C1 segment of cervical spinal cord (tissue), 14 donors: ENCODE results near the gene MGAT4B.
"Not testable (repeated sequence)": the region's sequence is repeated elsewhere in the genome, so short reads cannot be mapped to it uniquely, and the experiment has no call there.

Experiments used
- DNase-seq, 14 donors: peaks; one replicate each; lab custom pipeline; 2025; lab: John Stamatoyannopoulos, UW

The MGAT4B gene

GRCh38 chr5:179806250-179807048 lies at the start of gene MGAT4B:
MGAT4B (minus strand) TSS chr5:179806866; CDS start chr5:179806583, 283 bp downstream.
- peak in 11 of 14 donors; percentile 28 to 83 (median 57) for DNase-seq

DNA sequence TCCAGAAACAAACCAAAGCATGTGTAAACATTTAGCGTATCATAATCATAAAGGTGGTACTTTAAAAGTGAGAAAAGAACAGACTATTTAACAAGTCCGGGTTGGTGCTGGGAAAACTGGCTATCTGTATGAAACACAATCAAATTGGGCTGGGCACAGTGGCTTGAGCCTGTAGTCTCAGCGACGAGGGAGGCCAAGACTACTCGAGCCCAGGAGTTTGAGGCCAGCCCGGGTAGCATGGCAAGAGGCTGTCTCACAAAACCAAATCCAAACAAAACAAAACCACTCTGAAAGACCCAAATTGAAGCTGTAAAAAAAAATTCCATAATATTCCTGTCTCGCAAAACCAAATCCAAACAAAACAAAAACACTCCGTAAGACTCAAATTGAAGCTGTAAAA lies 47.7 kb upstream of the MGAT4B start:
- no peak for DNase-seq

DNA sequence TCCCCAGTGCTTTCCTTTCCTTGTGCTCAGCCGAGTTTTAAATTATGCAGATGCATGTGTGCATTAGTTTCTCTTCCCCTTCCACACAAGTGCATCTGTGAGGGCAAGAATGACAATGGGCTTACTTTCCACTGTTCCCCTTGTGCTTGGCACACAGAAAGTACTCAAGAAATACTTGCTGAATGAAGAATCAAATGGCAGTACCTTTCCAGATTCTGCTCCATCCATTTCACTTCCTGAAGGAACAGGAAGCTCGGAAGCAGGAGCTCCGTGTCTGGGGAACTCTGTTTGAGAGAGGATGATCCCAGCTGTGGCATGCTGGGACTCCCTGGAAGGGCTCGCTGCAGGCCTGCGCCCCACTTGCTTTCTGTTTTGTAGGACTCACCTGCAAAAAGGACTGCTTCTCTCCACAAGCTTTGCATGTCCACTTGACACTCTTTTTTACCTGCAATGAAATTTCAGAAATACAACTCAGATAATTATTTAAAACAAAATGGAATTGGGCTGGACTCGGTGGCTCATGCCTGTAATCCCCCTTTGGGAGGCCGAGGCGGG lies 46.4 kb upstream of the MGAT4B start:
- DNase-seq: no peak

- DNase-seq: no peak
Observed at GRCh38 chr5:179841621-179842020, 35.0 kb upstream of the MGAT4B start.

DNA sequence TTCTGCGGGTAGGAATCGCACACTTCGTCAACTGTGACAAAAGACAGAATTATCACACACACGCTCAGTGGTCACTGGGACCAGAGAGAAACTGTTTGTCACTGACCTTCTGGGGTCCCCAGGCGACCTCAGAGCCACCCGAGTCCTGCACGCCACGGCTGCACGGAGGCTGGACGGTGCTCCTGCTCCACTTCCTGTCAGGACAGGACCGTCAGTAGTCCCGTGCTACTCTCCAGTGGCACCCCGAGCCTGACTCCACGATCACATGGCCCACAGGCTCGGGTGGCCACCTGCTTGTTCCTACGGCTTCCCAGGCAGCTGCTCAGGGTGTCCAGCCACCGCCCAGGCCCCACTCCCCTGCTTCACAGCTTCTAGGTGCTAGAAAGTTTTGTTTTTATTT lies 34.1 kb upstream of the MGAT4B start:
- DNase-seq: no peak

- no peak for DNase-seq
Observed at GRCh38 chr5:179840321-179840720, 33.7 kb upstream of the MGAT4B start.

GRCh38 chr5:179839328-179840256 lies 32.9 kb upstream of the MGAT4B start:
- no peak for DNase-seq

- DNase-seq: no peak
Observed at GRCh38 chr5:179837076-179838011, 30.7 kb upstream of the MGAT4B start.

DNA sequence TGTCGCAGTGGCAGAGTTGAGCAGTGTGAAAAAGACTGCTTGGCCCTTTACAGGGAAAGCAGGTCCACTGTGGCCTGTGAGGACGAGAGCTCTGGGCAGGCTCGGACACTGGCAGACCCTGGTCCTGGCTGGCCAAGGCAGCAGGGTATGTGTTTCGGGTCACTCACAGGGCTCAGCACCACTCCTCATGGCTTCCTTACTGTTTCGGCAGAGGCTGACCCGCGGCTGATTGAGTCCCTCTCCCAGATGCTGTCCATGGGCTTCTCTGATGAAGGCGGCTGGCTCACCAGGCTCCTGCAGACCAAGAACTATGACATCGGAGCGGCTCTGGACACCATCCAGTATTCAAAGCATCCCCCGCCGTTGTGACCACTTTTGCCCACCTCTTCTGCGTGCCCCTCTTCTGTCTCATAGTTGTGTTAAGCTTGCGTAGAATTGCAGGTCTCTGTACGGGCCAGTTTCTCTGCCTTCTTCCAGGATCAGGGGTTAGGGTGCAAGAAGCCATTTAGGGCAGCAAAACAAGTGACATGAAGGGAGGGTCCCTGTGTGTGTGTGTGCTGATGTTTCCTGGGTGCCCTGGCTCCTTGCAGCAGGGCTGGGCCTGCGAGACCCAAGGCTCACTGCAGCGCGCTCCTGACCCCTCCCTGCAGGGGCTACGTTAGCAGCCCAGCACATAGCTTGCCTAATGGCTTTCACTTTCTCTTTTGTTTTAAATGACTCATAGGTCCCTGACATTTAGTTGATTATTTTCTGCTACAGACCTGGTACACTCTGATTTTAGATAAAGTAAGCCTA lies 29.8 kb upstream of the MGAT4B start:
- DNase-seq: no peak

DNA sequence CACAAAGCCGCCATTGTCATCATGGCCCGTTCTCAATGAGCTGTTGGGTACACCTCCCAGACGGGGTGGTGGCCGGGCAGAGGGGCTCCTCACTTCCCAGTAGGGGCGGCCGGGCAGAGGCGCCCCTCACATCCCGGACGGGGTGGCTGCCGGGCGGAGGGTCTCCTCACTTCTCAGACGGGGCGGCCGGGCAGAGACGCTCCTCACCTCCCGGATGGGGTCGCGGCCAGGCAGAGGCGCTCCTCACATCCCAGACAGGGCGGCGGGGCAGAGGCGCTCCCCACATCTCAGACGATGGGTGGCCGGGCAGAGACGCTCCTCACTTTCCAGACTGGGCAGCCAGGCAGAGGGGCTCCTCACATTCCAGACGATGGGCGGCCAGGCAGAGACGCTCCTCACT lies 28.2 kb upstream of the MGAT4B start:
- DNase-seq: not testable (repeated sequence)

DNA sequence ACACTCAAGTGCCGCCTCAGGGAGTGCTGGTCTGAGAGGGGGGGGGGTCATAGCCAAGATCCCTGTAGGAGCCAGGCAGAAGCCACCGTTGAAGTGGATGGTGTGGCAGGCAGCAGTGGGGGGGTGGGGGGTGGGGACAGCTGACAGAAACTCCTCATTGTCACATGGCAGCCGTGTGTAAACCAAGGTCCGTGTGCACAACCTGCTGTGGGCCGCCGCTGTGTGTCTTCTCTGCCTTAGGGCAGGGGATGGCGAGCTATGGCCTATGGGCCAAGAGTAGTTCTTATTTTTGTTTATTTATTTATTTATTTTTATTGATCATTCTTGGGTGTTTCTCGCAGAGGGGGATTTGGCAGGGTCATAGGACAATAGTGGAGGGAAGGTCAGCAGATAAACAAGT lies 27.5 kb upstream of the MGAT4B start:
- DNase-seq: no peak

GRCh38 chr5:179833709-179834070 lies 27.0 kb upstream of the MGAT4B start:
- no peak for DNase-seq

GRCh38 chr5:179833056-179833708 lies 26.5 kb upstream of the MGAT4B start:
- DNase-seq: peak in 1 of 14 donors; percentile 85

DNA sequence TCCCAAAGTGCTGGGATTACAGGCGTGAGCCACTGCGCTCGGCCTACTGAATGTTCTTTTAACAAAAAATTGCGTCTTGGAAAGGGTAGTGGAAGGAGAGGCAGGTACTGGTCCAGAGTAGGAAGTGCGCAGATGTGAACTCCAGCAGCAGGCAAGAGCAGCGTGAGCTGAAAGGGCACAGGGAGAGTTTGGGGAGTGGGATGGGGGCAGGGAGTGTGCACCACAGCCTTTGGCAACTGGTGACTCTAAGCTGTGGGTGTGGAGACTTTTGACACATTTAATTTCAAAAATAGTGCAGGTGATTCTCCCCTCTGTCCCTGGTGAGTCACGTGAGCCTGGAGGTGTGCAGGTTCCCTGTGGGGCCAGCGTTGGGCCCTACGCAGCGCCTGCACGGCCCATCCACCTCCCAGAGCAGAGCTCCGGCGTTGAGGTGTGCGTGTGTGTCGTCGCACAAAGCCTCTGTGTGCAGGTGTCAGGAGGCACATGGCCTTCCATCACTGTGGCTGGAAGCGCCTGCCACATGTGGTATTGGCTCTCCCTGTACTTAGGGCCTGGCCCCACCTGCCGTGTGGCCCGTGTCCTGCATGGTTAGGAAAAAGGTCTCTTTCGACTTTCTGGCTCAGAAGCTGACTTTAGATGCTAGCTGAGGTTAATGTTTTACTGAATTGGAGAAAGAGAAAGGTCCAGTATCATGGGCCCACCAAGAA lies 25.5 kb upstream of the MGAT4B start:
- no peak for DNase-seq

- no peak for DNase-seq
Observed at GRCh38 chr5:179830818-179831468, 24.3 kb upstream of the MGAT4B start.

- no peak for DNase-seq
Observed at GRCh38 chr5:179829732-179830435, 23.2 kb upstream of the MGAT4B start.

GRCh38 chr5:179828756-179829421 lies 22.2 kb upstream of the MGAT4B start:
- DNase-seq: peak in 1 of 14 donors; percentile 73
